Measurements from ENCODE around the gene DDX51.

Gene DDX51

GRCh38 chr12:132148368-132149045 is 4.4 kb upstream of the DDX51 start:
- no peak for DNase-seq (ENCODE audit: low spot score)
- TF ChIP-seq CTCF (IDR thresholded peaks at IDR 0.05; ENCODE audit: extremely low read depth, missing control alignments), result no peak

- no peak for TF ChIP-seq CTCF (IDR thresholded peaks at IDR 0.05; ENCODE audit: extremely low read depth, missing control alignments)
- no peak for DNase-seq (ENCODE audit: low spot score)
These were observed 3.6 kb upstream of the DDX51 start for GRCh38 chr12:132147423-132148367.

GRCh38 chr12:132146772-132147422 is 2.8 kb upstream of the DDX51 start:
- no peak for TF ChIP-seq CTCF (IDR thresholded peaks at IDR 0.05; ENCODE audit: extremely low read depth, missing control alignments)
- DNase-seq (ENCODE audit: low spot score), result no peak

- no peak for TF ChIP-seq CTCF (IDR thresholded peaks at IDR 0.05; ENCODE audit: extremely low read depth, missing control alignments)
- DNase-seq (ENCODE audit: low spot score), result no peak
These were observed 2.0 kb upstream of the DDX51 start for GRCh38 chr12:132146098-132146497.

GRCh38 chr12:132145334-132145733 is 1.2 kb upstream of the DDX51 start:
- no peak for DNase-seq (ENCODE audit: low spot score)
- no peak for TF ChIP-seq CTCF (IDR thresholded peaks at IDR 0.05; ENCODE audit: extremely low read depth, missing control alignments)

- no peak for TF ChIP-seq CTCF (IDR thresholded peaks at IDR 0.05; ENCODE audit: extremely low read depth, missing control alignments)
- DNase-seq (ENCODE audit: low spot score), result peak; percentile 43
These were observed 670 bp upstream of the DDX51 start for GRCh38 chr12:132144810-132145168.
